Activated CD8-positive, alpha-beta memory T cell treated with anti-CD3 and anti-CD28 coated beads for 1 hour (primary cell): Measurements from ENCODE around the gene FANCB.

Experiments
- DNase-seq, 2 donors: peaks; one replicate each; pipeline ENCODE4 v3.0.0-alpha.2; 2020; ENCODE audit warnings: low read depth in 1 of 2; ENCODE audit errors: extremely low read depth in 1 of 2

The FANCB gene

DNA sequence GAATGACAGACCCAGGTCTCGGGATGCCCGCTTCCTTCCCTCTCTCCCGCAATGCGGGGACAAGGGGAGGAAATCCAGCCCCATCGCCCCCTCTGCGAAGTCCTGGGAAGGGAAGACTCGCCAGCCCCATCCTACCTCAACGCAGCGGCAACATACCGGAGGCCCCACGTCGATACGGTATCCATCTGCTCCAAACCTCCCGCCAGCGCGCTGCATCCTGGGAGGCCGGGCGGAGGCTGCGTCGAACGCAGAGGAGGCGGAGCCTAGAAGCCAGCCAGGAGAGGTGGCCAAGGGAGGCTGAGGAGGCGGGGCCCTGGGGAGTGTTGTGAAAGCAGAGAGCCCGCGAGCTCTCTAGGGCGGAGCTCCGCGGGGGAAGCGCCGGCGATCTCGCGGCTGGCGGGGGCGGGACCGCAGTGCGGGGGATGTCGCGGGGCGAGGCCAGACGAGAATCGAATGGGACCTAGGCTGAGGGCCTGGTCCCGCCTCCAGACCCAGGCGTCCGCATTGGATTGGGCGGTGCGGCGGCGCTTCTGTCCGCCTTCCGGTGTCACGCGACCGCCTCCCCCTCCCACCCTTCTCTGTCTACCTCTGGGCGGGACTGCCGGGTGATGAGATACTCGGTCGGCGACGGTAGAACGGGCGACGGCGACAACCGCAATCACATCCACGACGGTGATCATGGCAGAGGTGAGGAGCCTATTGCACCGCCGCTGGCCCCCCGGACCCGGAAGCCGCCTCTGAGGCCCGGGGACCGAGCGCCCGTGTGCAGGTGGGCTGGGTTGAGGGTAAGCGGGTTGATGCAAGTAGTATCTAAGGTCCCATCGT, at the start of gene FANCB, which contains the start of gene MOSPD2:
FANCB (minus strand) TSS at position 219 of the 825 bp plus-strand sequence. CDS start 7,559 bp downstream, outside the sequence.
MOSPD2 (plus strand) TSS at position 571 of the 825 bp plus-strand sequence; CDS start at position 679, 108 bp downstream.
- peak; percentile 82 to 84 for DNase-seq

- DNase-seq: no peak
Measured at GRCh38 chrX:14922437-14922836, 49.6 kb upstream of the FANCB start.

DNA sequence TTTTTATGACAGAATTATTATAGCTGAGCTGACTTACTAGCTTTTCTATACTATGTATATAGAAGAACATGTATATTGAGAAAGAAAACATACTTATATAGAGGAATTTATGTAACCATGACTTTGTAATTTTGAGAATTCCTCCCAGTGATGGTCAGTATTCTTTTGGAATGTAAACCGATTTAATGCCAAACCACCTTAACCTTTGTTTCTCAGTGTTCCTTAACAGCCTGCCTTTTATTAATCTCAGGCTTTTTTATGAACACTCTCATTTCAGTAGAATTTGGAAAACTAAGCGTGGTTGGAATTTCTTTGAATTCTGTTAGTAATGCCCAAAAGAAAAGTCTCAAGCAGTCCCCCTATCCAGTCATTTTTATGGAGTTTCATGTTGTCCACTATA, 47.3 kb upstream of the FANCB start:
- no peak for DNase-seq

GRCh38 chrX:14919407-14919806, 46.5 kb upstream of the FANCB start:
- no peak for DNase-seq

DNA sequence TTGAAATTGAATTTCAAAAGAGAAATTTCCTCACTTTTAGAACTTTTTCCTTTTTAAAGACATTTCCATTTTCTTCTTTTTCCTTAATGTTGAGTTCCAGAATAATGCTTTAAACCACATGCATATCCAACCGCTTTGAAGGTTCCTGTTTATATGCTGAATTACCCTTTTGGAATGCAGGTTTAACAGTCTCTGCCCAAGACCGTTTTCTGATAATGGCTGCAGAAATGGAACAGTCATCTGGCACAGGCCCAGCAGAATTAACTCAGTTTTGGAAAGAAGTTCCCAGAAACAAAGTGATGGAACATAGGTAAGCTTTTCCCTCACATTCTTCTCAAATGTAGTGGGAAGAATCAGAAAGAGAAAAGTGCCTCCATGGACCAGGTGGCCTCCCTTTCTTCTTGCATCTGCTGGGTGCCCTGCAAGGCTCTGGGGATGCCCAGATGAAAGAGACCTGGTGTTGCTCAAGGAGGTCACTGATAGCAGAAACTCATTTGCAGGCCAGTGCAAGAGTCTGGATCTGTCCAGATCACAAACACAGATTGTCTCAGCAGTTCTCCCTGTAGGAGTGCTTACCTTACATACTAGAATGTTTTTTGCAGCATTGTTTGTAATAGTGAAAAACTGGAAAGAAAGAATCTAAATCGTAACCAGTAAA, 43.3 kb upstream of the FANCB start:
- no peak for DNase-seq

DNA sequence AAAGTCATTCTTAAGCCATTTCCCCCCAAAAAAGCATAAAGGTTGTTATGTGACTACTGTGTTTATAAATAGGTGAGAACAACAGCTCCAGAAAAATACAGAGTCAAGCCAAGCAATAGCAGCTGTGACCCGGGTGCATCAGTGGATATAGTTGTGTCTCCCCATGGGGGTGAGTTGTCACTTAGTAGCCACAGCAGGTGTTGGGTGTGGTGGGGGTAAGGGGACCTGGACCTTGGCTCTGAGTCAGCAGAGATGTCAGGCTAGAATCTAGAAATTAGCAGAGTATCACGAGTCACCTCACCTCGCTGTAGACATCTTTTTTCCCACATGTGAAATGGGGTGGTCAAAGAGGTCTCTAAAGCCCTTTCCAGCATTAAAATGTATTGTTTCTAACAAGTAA, 42.7 kb upstream of the FANCB start:
- DNase-seq: no peak

- no peak for DNase-seq
Measured at GRCh38 chrX:14913241-14913640, 40.4 kb upstream of the FANCB start.

- no peak for DNase-seq
Measured at GRCh38 chrX:14903891-14904290, 31.0 kb upstream of the FANCB start.

DNA sequence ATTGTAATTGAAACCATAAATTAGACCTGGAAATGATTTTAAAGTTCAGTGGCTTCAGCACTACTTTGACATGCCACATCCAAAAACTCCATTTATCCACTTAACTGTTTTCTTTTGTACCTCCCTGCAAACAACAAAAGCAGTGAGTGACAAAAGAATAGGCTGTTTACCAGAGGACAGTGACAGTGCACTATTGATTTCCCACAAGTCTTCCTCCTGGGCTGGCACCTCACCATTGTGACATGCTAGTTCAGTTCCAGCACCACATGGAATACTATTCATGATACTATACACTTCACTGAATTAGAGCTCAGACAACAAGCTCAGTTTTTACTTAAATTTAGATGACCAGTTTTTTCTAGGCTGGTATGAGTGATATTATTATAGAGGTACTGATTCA, 29.7 kb upstream of the FANCB start:
- DNase-seq: no peak

GRCh38 chrX:14899607-14900006, 26.7 kb upstream of the FANCB start:
- no peak for DNase-seq

DNA sequence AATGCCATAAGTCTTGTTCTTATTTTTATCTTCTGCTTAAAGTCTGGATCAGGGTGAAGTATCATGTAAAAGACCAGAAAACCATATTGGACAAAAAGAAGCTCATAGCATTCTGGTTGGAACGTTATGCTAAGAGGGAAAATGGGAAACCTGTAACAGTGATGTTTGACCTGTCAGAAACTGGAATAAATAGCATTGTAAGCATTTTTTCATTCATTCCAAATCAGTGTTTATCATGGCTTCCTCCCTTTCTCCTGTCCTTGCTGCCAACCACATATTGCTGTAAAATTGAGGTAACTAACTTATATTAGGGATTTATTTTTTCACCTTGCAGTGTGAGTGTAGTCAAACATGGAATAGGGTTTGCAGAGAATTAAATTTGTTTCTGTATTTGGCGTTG, 24.2 kb upstream of the FANCB start:
- DNase-seq: no peak

GRCh38 chrX:14896273-14896672, 23.4 kb upstream of the FANCB start:
- DNase-seq: no peak

GRCh38 chrX:14886252-14886651, 13.4 kb upstream of the FANCB start:
- no peak for DNase-seq

- DNase-seq: no peak
Measured at GRCh38 chrX:14884714-14885113, 11.8 kb upstream of the FANCB start.

GRCh38 chrX:14883826-14884225, 11.0 kb upstream of the FANCB start:
- DNase-seq: no peak

GRCh38 chrX:14875624-14876023, 2.8 kb upstream of the FANCB start:
- no peak for DNase-seq

- DNase-seq: no peak
Measured at GRCh38 chrX:14873676-14874049, 794 bp upstream of the FANCB start.

DNA sequence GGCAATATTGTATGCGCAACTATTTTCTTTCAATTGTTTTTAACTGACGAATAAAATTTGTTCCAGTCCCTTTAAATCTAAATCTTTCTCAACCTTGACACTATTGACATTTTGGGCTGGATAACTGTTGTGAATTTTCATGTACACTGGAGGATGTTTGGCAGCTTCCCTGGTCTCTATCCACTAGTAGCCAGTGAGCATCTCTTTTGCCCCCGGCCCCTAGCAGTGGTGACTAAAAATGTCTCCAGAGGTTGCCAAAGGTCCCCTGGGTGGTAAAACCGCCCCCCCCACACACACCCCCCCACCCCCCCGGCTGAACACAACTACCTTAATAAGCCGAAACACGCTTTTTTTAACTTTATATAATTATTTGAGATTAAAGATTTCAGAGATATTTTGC, 514 bp downstream of the FANCB start:
- DNase-seq: no peak

- DNase-seq: no peak
Measured at GRCh38 chrX:14871767-14872166, 1.1 kb downstream of the FANCB start.

DNA sequence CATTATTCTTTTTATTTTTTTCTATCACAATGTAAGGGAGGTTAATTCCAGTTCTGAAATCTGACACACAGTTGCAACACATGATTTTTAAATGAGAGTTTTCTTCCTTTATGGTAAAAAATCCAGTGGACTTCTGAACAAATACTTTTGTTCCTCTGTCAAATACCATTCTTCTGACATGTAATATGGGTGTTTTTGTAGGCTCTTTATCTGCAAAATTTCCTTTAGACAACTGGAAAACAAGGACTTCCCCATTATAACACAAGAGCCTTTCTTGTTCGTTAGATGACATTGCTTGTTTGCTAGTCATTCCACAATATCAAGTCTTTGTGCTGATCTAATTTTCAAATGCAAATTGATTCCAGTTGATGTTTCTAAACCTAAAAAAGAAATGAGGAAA, 7.7 kb downstream of the FANCB start:
- no peak for DNase-seq

DNA sequence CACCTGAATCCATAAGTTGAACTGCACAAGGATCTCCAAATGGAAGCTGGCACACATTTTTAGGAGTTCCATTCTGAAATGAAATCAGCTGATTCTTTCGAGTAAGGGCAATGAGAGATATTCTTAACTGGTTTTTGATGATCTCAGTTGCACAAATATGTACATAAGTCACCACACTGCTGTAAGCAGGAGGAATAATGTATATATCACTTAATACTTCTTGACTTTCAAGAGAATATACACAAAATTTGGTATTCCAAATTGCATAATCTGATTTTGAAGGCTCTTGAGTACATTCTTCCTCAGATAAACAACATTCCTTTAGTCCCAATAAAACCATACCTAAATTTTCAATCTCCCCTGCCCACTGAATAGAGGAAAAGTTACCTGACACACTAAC, 8.2 kb downstream of the FANCB start:
- no peak for DNase-seq

GRCh38 chrX:14851526-14851925, 21.3 kb downstream of the FANCB start:
- no peak for DNase-seq
